Stimulated activated CD8-positive, alpha-beta memory T cell treated with anti-CD3 and anti-CD28 coated beads, Interleukin-12 subunit alpha, Interleukin-12 subunit beta, amount 100 ng/mL, for 24 hours (primary cell): ENCODE measurements around the gene DIS3L2.

Experiments
- DNase-seq: peaks from one replicate; pipeline ENCODE4 v3.0.0-alpha.2; 2020; ENCODE audit errors: extremely low read depth

DIS3L2 gene

GRCh38 chr2:232228971-232229894, 267.7 kb downstream of the DIS3L2 start:
- DNase-seq = no peak

GRCh38 chr2:232229911-232230310, 268.4 kb downstream of the DIS3L2 start:
- no peak for DNase-seq

- no peak for DNase-seq
Observed at GRCh38 chr2:232230560-232230959, 269.0 kb downstream of the DIS3L2 start.

GRCh38 chr2:232231554-232231953, 270.0 kb downstream of the DIS3L2 start:
- no peak for DNase-seq

- no peak for DNase-seq
Observed at GRCh38 chr2:232232915-232233314, 271.4 kb downstream of the DIS3L2 start.

- no peak for DNase-seq
Observed at GRCh38 chr2:232234922-232235615, 273.6 kb downstream of the DIS3L2 start.

GRCh38 chr2:232235716-232236115, 274.2 kb downstream of the DIS3L2 start:
- no peak for DNase-seq

- no peak for DNase-seq
Observed at GRCh38 chr2:232236200-232236599, 274.7 kb downstream of the DIS3L2 start.

GRCh38 chr2:232237464-232237863, 276.0 kb downstream of the DIS3L2 start:
- DNase-seq = no peak

GRCh38 chr2:232238108-232238507, 276.6 kb downstream of the DIS3L2 start:
- no peak for DNase-seq

- DNase-seq = no peak
Observed at GRCh38 chr2:232238596-232238995, 277.1 kb downstream of the DIS3L2 start.

- DNase-seq = no peak
Observed at GRCh38 chr2:232239951-232240681, 278.6 kb downstream of the DIS3L2 start.

- DNase-seq = no peak
Observed at GRCh38 chr2:232240906-232241305, 279.4 kb downstream of the DIS3L2 start.

GRCh38 chr2:232242316-232242715, 280.8 kb downstream of the DIS3L2 start:
- no peak for DNase-seq

GRCh38 chr2:232245111-232245510, 283.6 kb downstream of the DIS3L2 start:
- DNase-seq = no peak

- no peak for DNase-seq
Observed at GRCh38 chr2:232246245-232246644, 284.7 kb downstream of the DIS3L2 start.

- DNase-seq = no peak
Observed at GRCh38 chr2:232249096-232249495, 287.6 kb downstream of the DIS3L2 start.

- no peak for DNase-seq
Observed at GRCh38 chr2:232250246-232251175, 289.0 kb downstream of the DIS3L2 start.

- DNase-seq = no peak
Observed at GRCh38 chr2:232255033-232255432, 293.5 kb downstream of the DIS3L2 start.

GRCh38 chr2:232260075-232260474, 298.6 kb downstream of the DIS3L2 start:
- no peak for DNase-seq

GRCh38 chr2:232261776-232262175, 300.3 kb downstream of the DIS3L2 start:
- DNase-seq = no peak
